GM12891 (cell line): ENCODE data around the gene ZNF490.
"Not testable (repeated sequence)": the region's sequence is repeated elsewhere in the genome, so short reads cannot be mapped to it uniquely, and the experiment has no call there.

Source experiments
- DNase-seq: peaks from one replicate; pipeline ENCODE4 v3.0.0; 2011; ENCODE audit warnings: low spot score; ENCODE audit not compliant: insufficient read length
- FAIRE-seq: peaks from 2 replicates; lab custom pipeline; 2011; peaks lifted over from hg19 to GRCh38; lab: Jason Lieb, UNC
- PAX5 ChIP-seq: IDR thresholded peaks from 2 replicates; pipeline ENCODE4 v1.6.1; 2011; ENCODE audit warnings: low read length, moderate library complexity, mild to moderate bottlenecking; ENCODE audit not compliant: insufficient read depth, severe bottlenecking
- POLR2A ChIP-seq: IDR thresholded peaks from 2 replicates; pipeline ENCODE4 v1.6.1; 2011; ENCODE audit warnings: low read depth, low read length, control low read depth
- POLR2AphosphoS5 ChIP-seq: IDR thresholded peaks from 2 replicates; pipeline ENCODE4 v1.6.1; 2011; ENCODE audit warnings: low read depth, low read length, control low read depth
- POU2F2 ChIP-seq: IDR thresholded peaks from 2 replicates; pipeline ENCODE4 v1.6.1; 2011; ENCODE audit warnings: low read depth, mild to moderate bottlenecking, control low read depth, low read length, moderate library complexity
- SPI1 ChIP-seq: IDR thresholded peaks from 2 replicates; pipeline ENCODE4 v1.6.1; 2011; ENCODE audit warnings: low read depth, low read length, control low read depth
- TAF1 ChIP-seq: IDR thresholded peaks from 2 replicates; pipeline ENCODE4 v1.6.1; 2011; ENCODE audit warnings: low read depth, low read length, control low read depth

The ZNF490 gene

DNA sequence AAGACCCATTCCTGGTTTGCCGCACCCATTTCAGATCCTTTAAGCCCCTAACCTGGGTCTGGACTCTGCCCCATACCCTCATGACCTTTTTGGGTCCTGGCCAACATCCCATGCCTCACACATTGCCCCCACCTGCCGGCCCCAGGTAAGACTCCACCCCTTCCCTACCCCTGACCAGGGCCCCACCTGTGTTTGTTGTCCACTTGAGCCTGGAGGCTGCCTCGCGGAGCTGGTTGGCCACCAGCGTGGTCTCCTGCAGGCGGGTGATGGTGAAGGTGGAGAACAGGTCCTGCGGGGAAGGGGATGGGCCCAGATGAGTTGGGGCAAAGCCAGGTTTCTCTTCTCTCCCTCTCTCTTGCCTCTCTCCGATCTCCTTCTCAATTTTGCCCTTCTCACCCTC, 36.4 kb upstream of the ZNF490 start:
- TF ChIP-seq TAF1 (no peak), PAX5 (no peak), SPI1 (no peak), POU2F2 (no peak), POLR2AphosphoS5 (no peak), POLR2A (no peak)
- FAIRE-seq = no peak
- no peak for DNase-seq

DNA sequence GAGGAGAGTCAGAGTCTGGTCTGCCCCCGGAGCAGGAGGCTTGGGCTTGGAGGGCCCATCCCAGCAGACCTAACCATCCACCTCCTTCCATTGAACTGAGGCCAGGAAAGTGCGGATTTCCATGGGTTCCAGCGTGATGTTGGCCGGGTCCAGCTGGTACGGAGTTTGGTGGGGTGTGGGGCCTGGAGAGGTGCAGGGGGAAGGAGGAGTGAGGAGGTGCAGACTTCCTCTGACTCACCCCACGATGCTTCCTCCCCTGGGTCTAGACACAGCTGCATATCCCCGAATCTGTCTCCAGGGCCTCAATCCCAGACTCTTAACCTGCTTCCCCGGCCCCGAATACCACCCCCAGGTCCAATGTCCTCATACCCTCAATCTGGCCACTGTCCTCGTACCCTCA, 35.9 kb upstream of the ZNF490 start:
- DNase-seq (no peak), FAIRE-seq (no peak)

DNA sequence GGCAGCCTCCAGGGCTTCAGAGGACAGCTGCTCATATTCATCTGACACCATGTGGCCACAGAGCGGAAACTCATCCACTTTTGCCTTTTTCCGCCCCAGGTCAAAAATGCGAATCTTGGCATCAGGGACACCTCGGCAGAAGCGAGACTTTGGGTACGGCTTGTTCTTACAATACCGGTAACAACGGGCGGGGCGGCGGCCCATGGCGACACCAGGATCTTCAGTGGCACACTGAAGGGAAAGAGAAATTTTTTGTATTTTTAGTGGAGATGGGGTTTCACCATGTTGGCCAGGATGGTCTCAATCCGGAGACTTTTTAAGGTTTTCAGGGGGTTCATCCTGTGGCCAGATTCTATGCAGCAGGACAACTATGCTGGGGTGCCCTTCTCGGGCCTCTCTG, 33.1 kb upstream of the ZNF490 start:
- not testable (repeated sequence) for DNase-seq, FAIRE-seq

More for the DNA sequence above, 35.9 kb upstream of the ZNF490 start:
- TF ChIP-seq POLR2A (no peak), SPI1 (no peak), POLR2AphosphoS5 (no peak), POU2F2 (no peak), TAF1 (no peak), PAX5 (no peak)

DNA sequence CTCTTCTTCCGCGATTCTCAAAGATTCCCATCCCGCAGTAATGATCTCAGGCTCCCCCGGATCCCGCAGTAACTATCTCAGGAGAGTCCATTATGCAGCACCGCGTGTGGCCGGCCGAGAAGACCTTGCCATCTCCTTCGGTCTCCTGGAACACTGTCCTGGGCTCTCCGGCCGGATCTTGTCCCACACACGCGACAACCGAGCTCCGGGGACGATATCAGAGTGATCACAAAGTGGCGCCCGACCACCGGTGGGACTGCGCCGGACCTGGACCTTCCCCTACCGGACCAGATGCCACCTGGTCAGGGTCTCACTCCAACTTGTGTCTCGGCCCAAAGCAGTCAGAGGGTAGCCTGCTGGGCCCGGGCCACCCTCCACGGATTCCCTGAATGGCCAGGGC, 31.9 kb upstream of the ZNF490 start:
- no peak for FAIRE-seq
- no peak for DNase-seq
- TF ChIP-seq POLR2AphosphoS5 = no peak
- no peak for TF ChIP-seq PAX5
- TF ChIP-seq POU2F2 = no peak
- TF ChIP-seq SPI1 = no peak
- no peak for TF ChIP-seq POLR2A
- TF ChIP-seq TAF1 = no peak

DNA sequence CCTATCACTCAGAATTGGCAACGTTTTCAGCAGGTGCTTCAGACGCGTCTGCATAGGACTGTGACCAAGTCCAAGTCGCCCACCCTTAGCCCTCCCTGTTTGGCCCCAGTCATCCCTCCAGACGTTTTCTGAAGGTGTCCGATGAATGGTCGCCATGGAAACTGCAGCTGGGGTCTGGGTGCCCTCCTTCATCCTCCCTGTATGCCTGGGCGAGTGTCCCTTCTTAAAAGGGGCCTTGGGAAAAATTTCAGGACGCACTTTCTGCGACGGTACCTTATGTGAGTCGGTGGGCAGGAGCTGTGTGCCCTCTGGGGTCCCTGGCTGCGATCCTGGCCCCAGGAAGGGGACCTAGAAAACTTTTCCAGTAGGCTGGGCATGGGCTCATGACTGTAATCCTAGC, 30.8 kb upstream of the ZNF490 start:
- no peak for TF ChIP-seq SPI1
- no peak for DNase-seq
- FAIRE-seq = no peak

DNA sequence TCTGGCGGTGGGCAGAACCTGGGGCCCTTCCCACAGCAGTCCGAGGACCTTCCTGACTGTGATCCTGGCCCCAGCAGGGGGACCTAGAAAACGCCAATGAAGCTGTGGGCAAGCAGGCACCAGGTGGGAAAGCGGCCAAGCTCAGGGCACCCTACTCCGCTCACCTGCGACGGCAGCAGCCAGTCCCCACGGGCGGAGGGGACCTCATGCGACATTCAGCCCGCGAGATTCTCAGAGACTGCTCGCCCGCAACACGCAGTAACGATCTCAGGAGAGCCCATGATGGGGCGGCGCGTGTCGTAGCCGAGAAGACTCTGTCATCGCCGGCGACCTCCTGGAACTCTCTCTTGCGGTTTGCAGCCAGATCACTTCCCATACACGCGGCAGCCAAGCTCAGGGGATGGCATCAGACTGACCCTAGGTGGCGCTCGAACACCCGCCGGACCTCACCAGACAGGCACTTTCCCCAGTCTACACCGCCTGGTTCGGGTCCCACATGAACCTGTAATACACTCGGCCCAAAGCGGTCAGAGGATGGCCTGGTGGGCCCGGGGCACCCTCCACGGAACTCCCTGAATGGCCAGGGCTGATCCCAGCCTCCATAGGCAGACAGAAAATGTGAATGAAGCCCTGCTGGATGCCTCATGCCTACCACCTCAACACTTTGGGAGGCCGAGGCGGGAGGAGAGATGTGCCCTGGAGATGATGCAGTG, 29.4 kb upstream of the ZNF490 start:
- peak; percentile 88 for DNase-seq
- TF ChIP-seq POLR2AphosphoS5 = no peak
- TF ChIP-seq PAX5 = no peak
- TF ChIP-seq SPI1 = peak; percentile 64
- no peak for TF ChIP-seq TAF1
- TF ChIP-seq POLR2A = no peak
- 0 out of 2 replicates have a peak, but pooled peaks have one; percentile 6 for TF ChIP-seq POU2F2
- peak; percentile 93 for FAIRE-seq

DNA sequence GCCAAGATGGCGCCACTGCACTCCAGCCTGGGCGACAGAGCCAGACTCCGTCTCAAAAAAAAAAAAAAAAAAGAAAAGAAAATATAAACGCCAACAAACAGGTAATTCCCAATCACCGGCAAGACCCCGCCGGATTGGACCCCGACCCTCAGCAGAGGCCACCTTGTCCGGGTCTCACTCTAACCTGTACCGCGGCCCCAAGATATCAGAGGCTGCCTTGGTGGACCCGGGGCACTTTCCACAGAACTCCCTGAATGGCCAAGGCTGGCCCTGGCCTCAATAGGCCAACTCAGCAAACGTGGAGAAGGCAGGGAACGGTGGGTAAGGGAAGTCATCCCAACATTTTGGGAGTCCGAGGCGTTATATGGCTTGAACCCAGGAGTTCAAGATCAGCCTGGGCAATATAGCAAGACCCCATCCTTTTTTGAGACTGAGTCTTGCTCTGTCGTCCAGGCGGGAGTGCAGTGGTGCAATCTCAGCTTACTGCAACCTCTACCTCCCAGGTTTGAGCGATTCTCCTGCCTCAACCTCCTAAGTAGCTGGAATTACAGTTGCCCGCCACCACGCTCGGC, 28.1 kb upstream of the ZNF490 start:
- no peak for TF ChIP-seq POLR2A
- TF ChIP-seq PAX5 = no peak
- no peak for TF ChIP-seq TAF1
- TF ChIP-seq SPI1 = no peak
- TF ChIP-seq POLR2AphosphoS5 = no peak
- no peak for TF ChIP-seq POU2F2
- no peak for FAIRE-seq
- no peak for DNase-seq

DNA sequence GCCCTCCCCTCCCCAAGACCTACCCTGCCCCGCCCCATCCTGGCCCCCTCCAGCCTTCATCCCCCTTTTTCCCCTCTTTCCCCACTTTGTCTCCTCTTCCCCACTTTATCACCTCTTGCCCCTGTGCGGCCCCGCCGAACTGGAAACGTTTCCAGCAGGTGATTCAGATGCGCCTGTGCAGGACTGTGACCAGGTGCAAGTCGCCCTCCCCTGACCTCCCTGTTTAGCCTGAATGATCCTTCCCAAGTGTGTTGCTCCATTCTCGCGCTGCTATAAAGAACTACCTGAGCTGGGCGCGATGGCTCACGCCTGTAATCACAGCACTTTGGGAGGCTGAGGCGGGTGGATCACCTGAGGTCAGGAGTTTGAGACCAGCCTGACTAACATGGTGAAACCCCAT, 26.0 kb upstream of the ZNF490 start:
- TF ChIP-seq PAX5 (no peak), SPI1 (no peak), POLR2AphosphoS5 (no peak), TAF1 (no peak), POU2F2 (no peak), POLR2A (no peak)
- DNase-seq = no peak
- no peak for FAIRE-seq

DNA sequence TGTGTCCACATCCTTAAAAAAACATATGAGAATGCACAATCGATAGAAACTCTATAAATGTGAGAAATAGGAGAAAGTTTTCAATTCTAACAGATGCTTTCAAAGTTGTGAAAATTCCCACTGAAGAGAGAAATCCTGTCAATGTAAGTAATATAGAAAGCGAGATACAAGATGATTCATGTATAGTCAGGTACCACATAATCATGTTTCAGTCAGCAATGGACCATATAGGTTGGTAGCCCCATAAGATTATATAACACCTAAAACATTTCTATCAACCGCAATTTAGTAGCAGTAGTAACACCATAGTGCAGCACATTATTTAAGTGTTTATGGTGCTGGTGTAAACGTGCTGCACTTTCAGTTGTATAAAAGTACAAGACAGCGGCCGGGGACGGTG, 18.6 kb upstream of the ZNF490 start:
- no peak for DNase-seq
- no peak for FAIRE-seq
- TF ChIP-seq POLR2AphosphoS5 (no peak), POLR2A (no peak), SPI1 (no peak), PAX5 (no peak), POU2F2 (no peak), TAF1 (no peak)

DNA sequence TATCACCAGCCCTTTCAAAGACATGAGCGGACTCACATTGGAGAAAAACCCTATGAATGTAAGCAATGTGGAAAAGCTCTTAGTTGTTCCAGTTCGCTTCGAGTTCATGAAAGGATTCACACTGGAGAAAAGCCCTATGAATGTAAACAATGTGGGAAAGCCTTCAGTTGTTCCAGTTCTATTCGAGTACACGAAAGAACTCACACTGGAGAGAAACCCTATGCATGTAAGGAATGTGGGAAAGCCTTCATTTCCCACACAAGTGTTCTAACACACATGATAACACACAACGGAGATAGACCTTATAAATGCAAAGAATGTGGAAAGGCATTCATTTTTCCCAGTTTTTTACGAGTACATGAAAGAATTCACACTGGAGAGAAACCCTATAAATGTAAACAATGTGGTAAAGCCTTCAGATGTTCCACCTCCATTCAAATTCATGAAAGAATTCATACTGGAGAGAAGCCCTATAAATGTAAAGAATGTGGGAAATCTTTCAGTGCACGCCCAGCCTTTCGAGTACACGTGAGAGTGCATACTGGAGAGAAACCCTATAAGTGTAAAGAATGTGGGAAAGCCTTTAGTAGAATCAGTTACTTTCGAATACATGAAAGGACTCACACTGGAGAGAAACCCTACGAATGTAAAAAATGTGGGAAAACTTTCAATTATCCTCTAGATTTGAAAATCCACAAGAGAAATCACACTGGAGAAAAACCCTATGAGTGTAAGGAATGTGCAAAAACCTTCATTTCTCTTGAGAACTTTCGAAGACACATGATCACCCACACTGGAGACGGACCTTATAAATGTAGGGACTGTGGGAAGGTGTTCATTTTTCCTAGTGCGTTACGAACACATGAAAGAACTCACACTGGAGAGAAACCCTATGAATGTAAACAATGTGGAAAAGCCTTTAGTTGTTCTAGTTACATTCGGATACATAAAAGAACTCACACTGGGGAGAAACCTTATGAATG, 17.7 kb upstream of the ZNF490 start:
- TF ChIP-seq SPI1 (no peak), POLR2AphosphoS5 (peak; percentile 24; the same call in 1 of the 2 replicates)
- DNase-seq (no peak), FAIRE-seq (no peak)
